ENCODE data around the gene PCDH9.

- TF ChIP-seq CTCF (IDR thresholded peaks at IDR 0.05) (no peak), POLR2A (IDR thresholded peaks at IDR 0.05) (no peak)
These were observed 585.2 kb downstream of the PCDH9 start for GRCh38 chr13:66644855-66645460.

Data from thyroid gland (tissue), 4 donors.